ENCODE results near the gene HHAT.

The HHAT gene

GRCh38 chr1:210496063-210496462 is 167.4 kb downstream of the HHAT start:
- DNase-seq: no peak

GRCh38 chr1:210499956-210500355 is 171.3 kb downstream of the HHAT start:
- no peak for DNase-seq

- DNase-seq: no peak
These were observed 172.1 kb downstream of the HHAT start for GRCh38 chr1:210500831-210501230.

- no peak for DNase-seq
These were observed 175.6 kb downstream of the HHAT start for GRCh38 chr1:210504286-210504685.

- DNase-seq: no peak
These were observed 177.1 kb downstream of the HHAT start for GRCh38 chr1:210505601-210506496.

- DNase-seq: no peak
These were observed 178.0 kb downstream of the HHAT start for GRCh38 chr1:210506689-210507088.

GRCh38 chr1:210516092-210516656 is 187.5 kb downstream of the HHAT start:
- DNase-seq: no peak

GRCh38 chr1:210516697-210517459 is 188.2 kb downstream of the HHAT start:
- no peak for DNase-seq

GRCh38 chr1:210523830-210524229 is 195.1 kb downstream of the HHAT start:
- no peak for DNase-seq

GRCh38 chr1:210525716-210526454 is 197.2 kb downstream of the HHAT start:
- DNase-seq: no peak

GRCh38 chr1:210527091-210527490 is 198.4 kb downstream of the HHAT start:
- DNase-seq: no peak

- no peak for DNase-seq
These were observed 202.9 kb downstream of the HHAT start for GRCh38 chr1:210531475-210532222.

GRCh38 chr1:210532223-210532598 is 203.5 kb downstream of the HHAT start:
- no peak for DNase-seq

- no peak for DNase-seq
These were observed 207.1 kb downstream of the HHAT start for GRCh38 chr1:210535761-210536160.

- no peak for DNase-seq
These were observed 207.7 kb downstream of the HHAT start for GRCh38 chr1:210536254-210536961.

- DNase-seq: no peak
These were observed 211.6 kb downstream of the HHAT start for GRCh38 chr1:210540288-210540687.

- no peak for DNase-seq
These were observed 213.1 kb downstream of the HHAT start for GRCh38 chr1:210541680-210542358.

GRCh38 chr1:210551899-210552298 is 223.2 kb downstream of the HHAT start:
- DNase-seq: no peak

- DNase-seq: no peak
These were observed 225.0 kb downstream of the HHAT start for GRCh38 chr1:210553711-210554110.

GRCh38 chr1:210554382-210554781 is 225.7 kb downstream of the HHAT start:
- DNase-seq: no peak

GRCh38 chr1:210556475-210556874 is 227.8 kb downstream of the HHAT start:
- DNase-seq: no peak
